Measurements from ENCODE around the gene CUEDC1. TPM values are rescaled to one million over a fixed set of nuclear protein-coding genes. Genes with fewer than 3 reads are reported as not detected.

CUEDC1 gene
- total and polyA plus RNA-seq, 2 of the 13 experiments (the other 11 are each of a cell fraction or from before 2014, with no cell fraction given) = 7.4 to 12.9 TPM

DNA sequence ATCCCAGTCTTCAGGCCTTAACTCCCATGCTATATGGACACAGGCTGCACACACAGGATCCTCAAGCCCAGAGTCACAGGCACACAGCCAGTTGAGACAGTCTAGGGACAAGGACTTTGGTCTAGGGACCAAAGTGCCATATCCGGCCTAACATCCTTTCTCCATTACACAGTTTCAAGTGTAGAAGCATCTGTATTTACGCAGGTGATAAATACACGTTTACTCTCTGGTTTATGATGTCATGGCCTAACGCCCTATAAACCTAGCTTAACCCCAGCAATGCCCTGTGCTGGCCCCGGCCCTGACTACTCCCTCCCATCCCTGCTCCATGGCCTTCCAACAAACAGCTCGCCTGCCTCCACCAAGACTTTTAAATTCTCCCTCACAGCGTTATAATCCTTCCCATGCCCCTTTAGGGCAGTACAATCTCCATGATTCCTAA lies 17.1 kb downstream of the CUEDC1 start (continued):
- TF ChIP-seq USF2 (IDR thresholded peaks at IDR 0.05; ENCODE audit: low read depth, low read length) = no peak
- TF ChIP-seq USF2 (CRISPR knock-in tag; IDR thresholded peaks at IDR 0.05; ENCODE audit: borderline replicate concordance) = no peak
- TF ChIP-seq ZNF644 (CRISPR knock-in tag; IDR thresholded peaks at IDR 0.05; ENCODE audit: low read depth) = 0 out of 2 replicates have a peak, but pooled peaks have one; percentile 22
- TF ChIP-seq, protein P1, sequence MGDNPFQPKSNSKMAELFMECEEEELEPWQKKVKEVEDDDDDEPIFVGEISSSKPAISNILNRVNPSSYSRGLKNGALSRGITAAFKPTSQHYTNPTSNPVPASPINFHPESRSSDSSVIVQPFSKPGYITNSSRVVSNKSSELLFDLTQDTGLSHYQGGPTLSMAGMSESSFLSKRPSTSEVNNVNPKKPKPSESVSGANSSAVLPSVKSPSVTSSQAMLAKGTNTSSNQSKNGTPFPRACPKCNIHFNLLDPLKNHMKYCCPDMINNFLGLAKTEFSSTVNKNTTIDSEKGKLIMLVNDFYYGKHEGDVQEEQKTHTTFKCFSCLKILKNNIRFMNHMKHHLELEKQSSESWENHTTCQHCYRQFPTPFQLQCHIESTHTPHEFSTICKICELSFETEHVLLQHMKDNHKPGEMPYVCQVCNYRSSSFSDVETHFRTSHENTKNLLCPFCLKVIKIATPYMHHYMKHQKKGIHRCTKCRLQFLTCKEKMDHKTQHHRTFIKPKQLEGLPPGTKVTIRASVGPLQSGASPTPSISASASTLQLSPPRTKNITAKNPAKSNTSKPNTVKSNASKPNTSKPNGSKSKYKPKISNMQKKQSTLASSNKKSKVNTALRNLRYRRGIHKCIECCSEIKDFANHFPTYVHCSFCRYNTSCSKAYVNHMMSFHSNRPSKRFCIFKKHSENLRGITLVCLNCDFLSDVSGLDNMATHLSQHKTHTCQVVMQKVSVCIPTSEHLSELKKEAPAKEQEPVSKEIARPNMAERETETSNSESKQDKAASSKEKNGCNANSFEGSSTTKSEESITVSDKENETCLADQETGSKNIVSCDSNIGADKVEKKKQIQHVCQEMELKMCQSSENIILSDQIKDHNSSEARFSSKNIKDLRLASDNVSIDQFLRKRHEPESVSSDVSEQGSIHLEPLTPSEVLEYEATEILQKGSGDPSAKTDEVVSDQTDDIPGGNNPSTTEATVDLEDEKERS (CRISPR knock-in tag; IDR thresholded peaks at IDR 0.05) = peak; percentile 51; the same call in 1 of the 2 replicates
- TF ChIP-seq SATB2 (CRISPR knock-in tag; IDR thresholded peaks at IDR 0.05) = no peak
- TF ChIP-seq PHF5A (CRISPR knock-in tag; IDR thresholded peaks at IDR 0.05; ENCODE audit: low read depth, unreplicated experiment) = peak; percentile 76
- TF ChIP-seq ZFP36L1 (CRISPR knock-in tag; IDR thresholded peaks at IDR 0.05) = no peak
- TF ChIP-seq ZNF124 (CRISPR knock-in tag; IDR thresholded peaks at IDR 0.05) = 0 out of 2 replicates have a peak, but pooled peaks have one; percentile 53
- TF ChIP-seq, protein P2, sequence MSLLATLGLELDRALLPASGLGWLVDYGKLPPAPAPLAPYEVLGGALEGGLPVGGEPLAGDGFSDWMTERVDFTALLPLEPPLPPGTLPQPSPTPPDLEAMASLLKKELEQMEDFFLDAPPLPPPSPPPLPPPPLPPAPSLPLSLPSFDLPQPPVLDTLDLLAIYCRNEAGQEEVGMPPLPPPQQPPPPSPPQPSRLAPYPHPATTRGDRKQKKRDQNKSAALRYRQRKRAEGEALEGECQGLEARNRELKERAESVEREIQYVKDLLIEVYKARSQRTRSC (CRISPR knock-in tag; IDR thresholded peaks at IDR 0.05; ENCODE audit: low read depth) = no peak
- no peak for TF ChIP-seq ZNF543 (CRISPR knock-in tag; IDR thresholded peaks at IDR 0.05)
- no peak for TF ChIP-seq ZNF770 (CRISPR knock-in tag; IDR thresholded peaks at IDR 0.05)
- TF ChIP-seq BCL6 (CRISPR knock-in tag; IDR thresholded peaks at IDR 0.05) = peak; percentile 89
- peak; percentile 88 for TF ChIP-seq CREM (IDR thresholded peaks at IDR 0.05)
- no peak for TF ChIP-seq CREM (CRISPR knock-in tag; IDR thresholded peaks at IDR 0.05)
- no peak for TF ChIP-seq ZNF317 (CRISPR knock-in tag; IDR thresholded peaks at IDR 0.05)
- peak; percentile 67 for TF ChIP-seq ZNF501 (CRISPR knock-in tag; IDR thresholded peaks at IDR 0.05)
- TF ChIP-seq ZNF570 (CRISPR knock-in tag; IDR thresholded peaks at IDR 0.05; ENCODE audit: borderline replicate concordance) = no peak
- TF ChIP-seq ZNF350 (CRISPR knock-in tag; IDR thresholded peaks at IDR 0.05; ENCODE audit: borderline replicate concordance, low read depth) = 0 out of 2 replicates have a peak, but pooled peaks have one; percentile 50
- TF ChIP-seq, protein P3, sequence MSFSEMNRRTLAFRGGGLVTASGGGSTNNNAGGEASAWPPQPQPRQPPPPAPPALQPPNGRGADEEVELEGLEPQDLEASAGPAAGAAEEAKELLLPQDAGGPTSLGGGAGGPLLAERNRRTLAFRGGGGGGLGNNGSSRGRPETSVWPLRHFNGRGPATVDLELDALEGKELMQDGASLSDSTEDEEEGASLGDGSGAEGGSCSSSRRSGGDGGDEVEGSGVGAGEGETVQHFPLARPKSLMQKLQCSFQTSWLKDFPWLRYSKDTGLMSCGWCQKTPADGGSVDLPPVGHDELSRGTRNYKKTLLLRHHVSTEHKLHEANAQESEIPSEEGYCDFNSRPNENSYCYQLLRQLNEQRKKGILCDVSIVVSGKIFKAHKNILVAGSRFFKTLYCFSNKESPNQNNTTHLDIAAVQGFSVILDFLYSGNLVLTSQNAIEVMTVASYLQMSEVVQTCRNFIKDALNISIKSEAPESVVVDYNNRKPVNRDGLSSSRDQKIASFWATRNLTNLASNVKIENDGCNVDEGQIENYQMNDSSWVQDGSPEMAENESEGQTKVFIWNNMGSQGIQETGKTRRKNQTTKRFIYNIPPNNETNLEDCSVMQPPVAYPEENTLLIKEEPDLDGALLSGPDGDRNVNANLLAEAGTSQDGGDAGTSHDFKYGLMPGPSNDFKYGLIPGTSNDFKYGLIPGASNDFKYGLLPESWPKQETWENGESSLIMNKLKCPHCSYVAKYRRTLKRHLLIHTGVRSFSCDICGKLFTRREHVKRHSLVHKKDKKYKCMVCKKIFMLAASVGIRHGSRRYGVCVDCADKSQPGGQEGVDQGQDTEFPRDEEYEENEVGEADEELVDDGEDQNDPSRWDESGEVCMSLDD (CRISPR knock-in tag; IDR thresholded peaks at IDR 0.05; ENCODE audit: borderline replicate concordance) = peak; percentile 64; the same call in 1 of the 2 replicates

Measured in HepG2 (cell line).